Panc1 (cell line): ENCODE results near the gene CALCB. TPM values are rescaled to one million over a fixed set of nuclear protein-coding genes. Genes with fewer than 3 reads are reported as not detected.

Experiments used
- ATAC-seq: fragments of 200-7000 bp; cut with Tn5 transposase; 2 replicates; pipeline ENCODE4 v1.9.1; 2020; ENCODE audit warnings: mild to moderate bottlenecking, moderate library complexity
- BruUV-seq: library from RNA; stranded (reverse); fragments of 400-500 nt; replicated peaks from 2 replicates; lab custom pipeline; 2021; lab: Mats Ljungman, UMichigan
- CTCF ChIA-PET: fragments of 300-600 bp; sonication (Branson Sonifier 250); formaldehyde crosslinking; loops from one replicate; lab custom pipeline; 2022; ENCODE audit warnings: antibody characterized with exemption; lab: Charles Lee
- POLR2A ChIA-PET: fragments of 300-600 bp; sonication (Branson Sonifier 250); formaldehyde crosslinking; loops from one replicate; lab custom pipeline; 2022; ENCODE audit warnings: antibody characterized with exemption; lab: Charles Lee
- DNase-seq: peaks from one replicate; pipeline ENCODE4 v3.0.0-alpha.2; 2010; ENCODE audit warnings: low read depth, low spot score
- H3K27ac ChIP-seq: 2 replicates; pipeline ENCODE4 v1.5.1; 2011; ENCODE audit warnings: mild to moderate bottlenecking, low read length, inconsistent platforms
- H3K27me3 ChIP-seq: fragments of 200-500 bp; sonication (Bioruptor generic); 2 replicates; pipeline ENCODE4 v1.6.0; 2014; ENCODE audit warnings: low read length, inconsistent platforms; ENCODE audit not compliant: control insufficient read depth, insufficient read depth
- H3K36me3 ChIP-seq: fragments of 200-500 bp; sonication (Bioruptor generic); 2 replicates; pipeline ENCODE4 v1.5.1; 2014; ENCODE audit warnings: inconsistent platforms, mild to moderate bottlenecking, low read length, moderate library complexity; ENCODE audit not compliant: control insufficient read depth, insufficient read depth
- H3K4me1 ChIP-seq: 2 replicates; pipeline ENCODE4 v1.5.1; 2011; ENCODE audit warnings: inconsistent platforms, mild to moderate bottlenecking, low read length, moderate library complexity; ENCODE audit not compliant: control insufficient read depth, insufficient read depth
- H3K4me3 ChIP-seq, 2 experiments: 2 replicates each; pipeline ENCODE4 v1.5.1; 2011 to 2012; ENCODE audit warnings: low read depth in 2 of 2, low read length in 2 of 2, mild to moderate bottlenecking in 2 of 2, inconsistent platforms in 1 of 2, moderate library complexity in 1 of 2
- H3K9me3 ChIP-seq: fragments of 200-500 bp; sonication (Bioruptor generic); 2 replicates; pipeline ENCODE4 v1.5.1; 2014; ENCODE audit warnings: low read depth, mild to moderate bottlenecking, inconsistent platforms, low read length, moderate library complexity; ENCODE audit not compliant: control insufficient read depth, insufficient read depth
- POLR2AphosphoS5 ChIP-seq: IDR thresholded peaks from 2 replicates; pipeline ENCODE4 v1.6.1; 2012; ENCODE audit warnings: mild to moderate bottlenecking, low read depth, low read length, moderate library complexity
- SIN3A ChIP-seq: IDR thresholded peaks from 2 replicates; pipeline ENCODE4 v1.6.1; 2012; ENCODE audit warnings: low read depth, mild to moderate bottlenecking, low read length, moderate library complexity, borderline replicate concordance; ENCODE audit not compliant: insufficient read depth
- TCF7L2 ChIP-seq: IDR thresholded peaks from 2 replicates; pipeline ENCODE4 v1.6.1; 2011; ENCODE audit warnings: mild to moderate bottlenecking, low read depth, low read length, inconsistent platforms
- in situ Hi-C: cut with HindIII; loops from 2 replicates; pipeline ENCODE4 v1.10.0; 2016; ENCODE audit warnings: low sequenced_read_pairs, low pct_unique_long_range_greater_than_20kb
- intact Hi-C: fragments of 100-400 bp; cut with micrococcal nuclease; formaldehyde crosslinking; loops from one replicate; pipeline ENCODE4 v1.10.0; 2022; ENCODE audit not compliant: unreplicated experiment
- total RNA-seq: library from RNA; stranded (reverse); gene quantifications from one replicate; pipeline ENCODE4 v1.2.1, GENCODE V29; 2021; ENCODE audit not compliant: unreplicated experiment
- TF ChIP-seq, protein P1 (sequence below), 2 experiments: IDR thresholded peaks; 2 replicates each; pipeline ENCODE4 v1.6.1; 2011 to 2012; ENCODE audit warnings: low read depth in 2 of 2, control low read depth in 1 of 2, low read length in 1 of 2, mild to moderate bottlenecking in 1 of 2, moderate library complexity in 1 of 2; ENCODE audit not compliant: insufficient read depth in 1 of 2
- TF ChIP-seq, protein P2 (sequence below): fragments of 450-650 bp; IDR thresholded peaks from 2 replicates; pipeline ENCODE4 v1.5.1; 2017; ENCODE audit warnings: mild to moderate bottlenecking

Gene CALCB
- total RNA-seq, 1 experiment from 2014 or later, result not detected

DNA sequence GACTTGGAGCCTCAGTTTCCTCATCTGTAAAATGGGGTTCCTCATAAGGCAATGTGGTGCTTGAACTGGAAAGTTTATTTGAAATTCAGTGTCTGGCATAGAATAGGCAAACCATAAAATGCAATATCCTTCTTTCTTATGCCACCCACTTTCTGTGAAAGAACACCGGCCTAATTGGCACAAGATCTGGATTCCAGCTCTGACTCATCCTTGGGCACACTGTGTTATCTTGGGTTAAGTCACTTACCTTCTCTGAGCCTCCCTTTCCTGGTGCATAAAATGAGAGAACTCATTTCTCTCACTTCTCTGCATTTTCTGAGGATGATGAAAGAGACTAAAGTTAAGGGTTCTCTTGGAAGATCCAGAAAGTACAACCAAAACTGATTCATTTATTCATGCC, 46.4 kb downstream of the CALCB start:
- H3K4me1 ChIP-seq, result no peaks in the 10 kb centered on the region
- no peaks in the 10 kb centered on the region for H3K9me3 ChIP-seq
- no peak overlapping the region for H3K4me3 ChIP-seq
- H3K36me3 ChIP-seq, result no peaks in the 10 kb centered on the region
- no TSS peak for BruUV-seq
- H3K27ac ChIP-seq, result no peak overlapping the region
- DNase-seq (no peak), ATAC-seq (no peak)
- CTCF ChIA-PET, result no interaction called here
- in situ Hi-C loops (no loop called here), intact Hi-C loops (no loop called here)
- POLR2A ChIA-PET, result no interaction called here
- no peaks in the 10 kb centered on the region; the same call in 1 of the 2 replicates for H3K27me3 ChIP-seq
- TF ChIP-seq, protein P1, sequence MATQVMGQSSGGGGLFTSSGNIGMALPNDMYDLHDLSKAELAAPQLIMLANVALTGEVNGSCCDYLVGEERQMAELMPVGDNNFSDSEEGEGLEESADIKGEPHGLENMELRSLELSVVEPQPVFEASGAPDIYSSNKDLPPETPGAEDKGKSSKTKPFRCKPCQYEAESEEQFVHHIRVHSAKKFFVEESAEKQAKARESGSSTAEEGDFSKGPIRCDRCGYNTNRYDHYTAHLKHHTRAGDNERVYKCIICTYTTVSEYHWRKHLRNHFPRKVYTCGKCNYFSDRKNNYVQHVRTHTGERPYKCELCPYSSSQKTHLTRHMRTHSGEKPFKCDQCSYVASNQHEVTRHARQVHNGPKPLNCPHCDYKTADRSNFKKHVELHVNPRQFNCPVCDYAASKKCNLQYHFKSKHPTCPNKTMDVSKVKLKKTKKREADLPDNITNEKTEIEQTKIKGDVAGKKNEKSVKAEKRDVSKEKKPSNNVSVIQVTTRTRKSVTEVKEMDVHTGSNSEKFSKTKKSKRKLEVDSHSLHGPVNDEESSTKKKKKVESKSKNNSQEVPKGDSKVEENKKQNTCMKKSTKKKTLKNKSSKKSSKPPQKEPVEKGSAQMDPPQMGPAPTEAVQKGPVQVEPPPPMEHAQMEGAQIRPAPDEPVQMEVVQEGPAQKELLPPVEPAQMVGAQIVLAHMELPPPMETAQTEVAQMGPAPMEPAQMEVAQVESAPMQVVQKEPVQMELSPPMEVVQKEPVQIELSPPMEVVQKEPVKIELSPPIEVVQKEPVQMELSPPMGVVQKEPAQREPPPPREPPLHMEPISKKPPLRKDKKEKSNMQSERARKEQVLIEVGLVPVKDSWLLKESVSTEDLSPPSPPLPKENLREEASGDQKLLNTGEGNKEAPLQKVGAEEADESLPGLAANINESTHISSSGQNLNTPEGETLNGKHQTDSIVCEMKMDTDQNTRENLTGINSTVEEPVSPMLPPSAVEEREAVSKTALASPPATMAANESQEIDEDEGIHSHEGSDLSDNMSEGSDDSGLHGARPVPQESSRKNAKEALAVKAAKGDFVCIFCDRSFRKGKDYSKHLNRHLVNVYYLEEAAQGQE (IDR thresholded peaks at IDR 0.05; ENCODE audit: insufficient read depth in 1 of 2, low read depth in 2 of 2, low read length in 1 of 2), result no peak
- TF ChIP-seq TCF7L2 (no peak), SIN3A (no peak), POLR2AphosphoS5 (no peak)
- TF ChIP-seq, protein P2, sequence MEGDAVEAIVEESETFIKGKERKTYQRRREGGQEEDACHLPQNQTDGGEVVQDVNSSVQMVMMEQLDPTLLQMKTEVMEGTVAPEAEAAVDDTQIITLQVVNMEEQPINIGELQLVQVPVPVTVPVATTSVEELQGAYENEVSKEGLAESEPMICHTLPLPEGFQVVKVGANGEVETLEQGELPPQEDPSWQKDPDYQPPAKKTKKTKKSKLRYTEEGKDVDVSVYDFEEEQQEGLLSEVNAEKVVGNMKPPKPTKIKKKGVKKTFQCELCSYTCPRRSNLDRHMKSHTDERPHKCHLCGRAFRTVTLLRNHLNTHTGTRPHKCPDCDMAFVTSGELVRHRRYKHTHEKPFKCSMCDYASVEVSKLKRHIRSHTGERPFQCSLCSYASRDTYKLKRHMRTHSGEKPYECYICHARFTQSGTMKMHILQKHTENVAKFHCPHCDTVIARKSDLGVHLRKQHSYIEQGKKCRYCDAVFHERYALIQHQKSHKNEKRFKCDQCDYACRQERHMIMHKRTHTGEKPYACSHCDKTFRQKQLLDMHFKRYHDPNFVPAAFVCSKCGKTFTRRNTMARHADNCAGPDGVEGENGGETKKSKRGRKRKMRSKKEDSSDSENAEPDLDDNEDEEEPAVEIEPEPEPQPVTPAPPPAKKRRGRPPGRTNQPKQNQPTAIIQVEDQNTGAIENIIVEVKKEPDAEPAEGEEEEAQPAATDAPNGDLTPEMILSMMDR, result no peak

DNA sequence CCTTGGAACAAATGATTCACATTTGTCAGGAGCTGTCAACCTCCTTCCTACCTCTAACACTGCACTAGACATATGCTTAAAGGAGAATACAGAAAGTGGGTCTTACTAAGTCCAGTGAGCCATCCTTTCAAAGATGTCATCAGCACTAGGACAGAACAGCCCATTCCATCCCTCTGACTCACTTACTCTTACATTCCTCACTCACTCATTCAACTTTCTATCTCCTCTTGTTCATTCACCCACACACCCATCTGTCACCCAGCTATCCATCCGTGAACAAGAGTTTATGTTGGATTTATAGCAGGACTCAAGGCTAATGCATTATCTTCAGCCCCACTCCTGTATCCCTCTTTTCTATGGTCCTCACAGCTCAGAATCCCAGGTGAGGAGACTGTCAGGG, 50.5 kb downstream of the CALCB start:
- no peak for ATAC-seq
- DNase-seq, result no peak
- H3K4me3 ChIP-seq, result no peak overlapping the region
- TF ChIP-seq POLR2AphosphoS5 (no peak), TCF7L2 (no peak), SIN3A (no peak)
- TF ChIP-seq, protein P1 (IDR thresholded peaks at IDR 0.05; ENCODE audit: insufficient read depth in 1 of 2, low read depth in 2 of 2, low read length in 1 of 2), result no peak
- TF ChIP-seq, protein P2, result no peak
- H3K27ac ChIP-seq, result no peak overlapping the region
- ChIA-PET CTCF (no interaction called here), POLR2A (no interaction called here)
- intact Hi-C loops, result no loop called here
- H3K27me3 ChIP-seq, result no peaks in the 10 kb centered on the region; the same call in 1 of the 2 replicates
- no TSS peak for BruUV-seq
- in situ Hi-C loops, result no loop called here
- H3K36me3 ChIP-seq, result no peaks in the 10 kb centered on the region
- no peaks in the 10 kb centered on the region for H3K4me1 ChIP-seq
- no peaks in the 10 kb centered on the region for H3K9me3 ChIP-seq
